Mucosa of descending colon (tissue), 3 donors: ENCODE measurements around the gene SLC25A21. TPM values are rescaled to one million over a fixed set of nuclear protein-coding genes. Genes with fewer than 3 reads are reported as not detected.

Experiments
- ATAC-seq: fragments of 200-7000 bp; cut with Tn5 transposase; one replicate; pipeline ENCODE4 v1.9.1; 2020; ENCODE audit warnings: mild to moderate bottlenecking, moderate library complexity
- DNase-seq, 3 donors: peaks; one replicate each; pipeline ENCODE4 v3.0.0-alpha.2; 2020
- H3K36me3 ChIP-seq: fragments of 200-600 bp; one replicate; pipeline ENCODE4 v1.8.0; 2021; ENCODE audit warnings: low read depth, mild to moderate bottlenecking
- H3K4me1 ChIP-seq: fragments of 200-600 bp; one replicate; pipeline ENCODE4 v1.8.0; 2021; ENCODE audit warnings: low read depth, mild to moderate bottlenecking
- H3K4me3 ChIP-seq: fragments of 200-600 bp; one replicate; pipeline ENCODE4 v1.8.0; 2021; ENCODE audit warnings: mild to moderate bottlenecking
- H3K9me3 ChIP-seq: fragments of 200-600 bp; one replicate; pipeline ENCODE4 v1.8.0; 2021; ENCODE audit warnings: mild to moderate bottlenecking
- CTCF ChIP-seq: fragments of 200-600 bp; IDR thresholded peaks from one replicate; pipeline ENCODE4 v1.8.0; 2022; ENCODE audit warnings: antibody characterized with exemption, mild to moderate bottlenecking
- intact Hi-C, 2 donors: fragments of 100-400 bp; cut with DNase I in 1 of 2; cut with micrococcal nuclease in 1 of 2; formaldehyde crosslinking; loops; one replicate each; pipeline versions ENCODE4 v1.11.0 to v1.11.1; 2022; cut with DNase I, micrococcal nuclease
- total RNA-seq, 3 donors: library from RNA; stranded (reverse); fragmentation: NEBNext Ultra II Directional in 2 of 3; extraction: Animal tissue kit (Norgen Biotek cat#: 25700) in 2 of 3; gene quantifications; one replicate each; pipeline versions ENCODE4 v1.2.1 to v1.2.4, GENCODE V29; 2021 to 2023
- donor health status: DM: no; HTN: no; CAD: no; lungs with moderate emphysema.
- donor health status: DM: no; HTN: no; CAD: no.
- donor health status: DM: no; HTN: yes; CAD: no.

SLC25A21 gene
- total RNA-seq, 3 donors from 2014 or later: 0.31 to 1.4 (median 0.61) TPM

GRCh38 chr14:37142835-37143401, 29.5 kb downstream of the SLC25A21 start:
- no peak for DNase-seq
- Histone ChIP-seq H3K36me3 (no peaks in the 10 kb centered on the region), H3K4me3 (no peak overlapping the region), H3K9me3 (no peaks in the 10 kb centered on the region), H3K4me1 (no peaks in the 10 kb centered on the region)
- TF ChIP-seq CTCF: no peak
- intact Hi-C loops: no loop called here
- ATAC-seq: no peak

- H3K4me3 ChIP-seq: no peak overlapping the region
- TF ChIP-seq CTCF: no peak
- no peaks in the 10 kb centered on the region for H3K9me3 ChIP-seq
- intact Hi-C loops: no loop called here
- DNase-seq (no peak), ATAC-seq (no peak)
- no peaks in the 10 kb centered on the region for H3K4me1 ChIP-seq
- no peaks in the 10 kb centered on the region for H3K36me3 ChIP-seq
Measured at GRCh38 chr14:37140176-37140575, 32.2 kb downstream of the SLC25A21 start.

- ATAC-seq (no peak), DNase-seq (no peak)
- Histone ChIP-seq H3K4me1 (no peaks in the 10 kb centered on the region), H3K36me3 (no peaks in the 10 kb centered on the region), H3K4me3 (no peak overlapping the region), H3K9me3 (no peaks in the 10 kb centered on the region)
- intact Hi-C loops: no loop called here
- no peak for TF ChIP-seq CTCF
Measured at GRCh38 chr14:37139710-37140109, 32.7 kb downstream of the SLC25A21 start.

GRCh38 chr14:37138898-37139297, 33.5 kb downstream of the SLC25A21 start:
- Histone ChIP-seq H3K36me3 (no peaks in the 10 kb centered on the region), H3K4me3 (no peak overlapping the region), H3K4me1 (no peaks in the 10 kb centered on the region), H3K9me3 (no peaks in the 10 kb centered on the region)
- no peak for DNase-seq
- no peak for ATAC-seq
- no peak for TF ChIP-seq CTCF
- intact Hi-C loops: no loop called here

GRCh38 chr14:37133284-37133913, 39.0 kb downstream of the SLC25A21 start:
- TF ChIP-seq CTCF: no peak
- Histone ChIP-seq H3K9me3 (no peaks in the 10 kb centered on the region), H3K4me3 (no peak overlapping the region), H3K4me1 (no peaks in the 10 kb centered on the region), H3K36me3 (no peaks in the 10 kb centered on the region)
- ATAC-seq (no peak), DNase-seq (no peak)
- intact Hi-C loops: no loop called here
